Smooth muscle cell (in vitro differentiated cells): ENCODE results near the gene DRC1. TPM values are rescaled to one million over a fixed set of nuclear protein-coding genes. Genes with fewer than 3 reads are reported as not detected.

Experiments used
- DNase-seq: peaks from one replicate; lab custom pipeline; 2025; ENCODE audit not compliant: unreplicated experiment; lab: John Stamatoyannopoulos, UW
- H2AFZ ChIP-seq: fragments of 200-600 bp; sonication (generic); 2 replicates; pipeline ENCODE4 v1.6.0; 2016; ENCODE audit warnings: antibody characterized with exemption, low read depth, mild to moderate bottlenecking
- H3F3A ChIP-seq: fragments of 200-600 bp; sonication (generic); 2 replicates; pipeline ENCODE4 v1.6.0; 2017; ENCODE audit warnings: antibody characterized with exemption, low read depth
- H3K27ac ChIP-seq: fragments of 200-600 bp; sonication (generic); 2 replicates; pipeline ENCODE4 v1.5.1; 2016; ENCODE audit warnings: low read depth, mild to moderate bottlenecking
- H3K27me3 ChIP-seq: fragments of 200-600 bp; sonication (generic); 2 replicates; pipeline ENCODE4 v1.6.1; 2016; ENCODE audit warnings: low read depth, mild to moderate bottlenecking
- H3K36me3 ChIP-seq: fragments of 200-600 bp; sonication (generic); 2 replicates; pipeline ENCODE4 v1.5.1; 2016; ENCODE audit warnings: low read depth
- H3K4me1 ChIP-seq: fragments of 200-600 bp; sonication (generic); 2 replicates; pipeline ENCODE4 v1.5.1; 2016; ENCODE audit warnings: low read depth
- H3K4me2 ChIP-seq: fragments of 200-600 bp; sonication (generic); 2 replicates; pipeline ENCODE4 v1.6.0; 2016; ENCODE audit warnings: mild to moderate bottlenecking
- H3K4me3 ChIP-seq: fragments of 200-600 bp; sonication (generic); 2 replicates; pipeline ENCODE4 v1.5.1; 2016; ENCODE audit warnings: mild to moderate bottlenecking
- H3K79me2 ChIP-seq: fragments of 200-600 bp; sonication (generic); 2 replicates; pipeline ENCODE4 v1.6.0; 2016; ENCODE audit warnings: low read depth, mild to moderate bottlenecking
- H3K9ac ChIP-seq: fragments of 200-600 bp; sonication (generic); 2 replicates; pipeline ENCODE4 v1.6.0; 2016; ENCODE audit warnings: low read depth
- H3K9me3 ChIP-seq: fragments of 200-600 bp; sonication (generic); replicated peaks from 2 replicates; pipeline ENCODE4 v1.5.1; 2016; ENCODE audit warnings: low read depth
- H4K20me1 ChIP-seq: fragments of 200-600 bp; sonication (generic); 2 replicates; pipeline ENCODE4 v1.6.0; 2016; ENCODE audit warnings: low read depth
- WGBS: methylation state at CpG from one replicate; pipeline ENCODE4 v1.1.7; 2016; ENCODE audit warnings: low lambda C conversion rate; 5-methylcytosine and 5-hydroxymethylcytosine counted together
- polyA plus RNA-seq: library from polyadenylated mRNA; unstranded; fragments of >200 nt; fragmentation: Nextera tagmentation; extraction: Ambion mirVana; gene quantifications from 2 replicates; pipeline ENCODE4 v1.2.1, GENCODE V29; 2016
- total RNA-seq: library from RNA; depleted of rRNA; stranded (reverse); fragments of >200 nt; gene quantifications from 2 replicates; pipeline ENCODE4 v1.2.3, GENCODE V29; 2014
- TF ChIP-seq, protein P1 (sequence below): fragments of 200-600 bp; sonication (generic); IDR thresholded peaks from 2 replicates; pipeline ENCODE4 v1.5.1; 2017; ENCODE audit warnings: borderline replicate concordance, mild to moderate bottlenecking, antibody characterized with exemption; ENCODE audit not compliant: insufficient read depth, poor library complexity, severe bottlenecking

Gene DRC1
- total and polyA plus RNA-seq, 2 experiments from 2014 or later: 0.14 TPM; not detected in 1

DNA sequence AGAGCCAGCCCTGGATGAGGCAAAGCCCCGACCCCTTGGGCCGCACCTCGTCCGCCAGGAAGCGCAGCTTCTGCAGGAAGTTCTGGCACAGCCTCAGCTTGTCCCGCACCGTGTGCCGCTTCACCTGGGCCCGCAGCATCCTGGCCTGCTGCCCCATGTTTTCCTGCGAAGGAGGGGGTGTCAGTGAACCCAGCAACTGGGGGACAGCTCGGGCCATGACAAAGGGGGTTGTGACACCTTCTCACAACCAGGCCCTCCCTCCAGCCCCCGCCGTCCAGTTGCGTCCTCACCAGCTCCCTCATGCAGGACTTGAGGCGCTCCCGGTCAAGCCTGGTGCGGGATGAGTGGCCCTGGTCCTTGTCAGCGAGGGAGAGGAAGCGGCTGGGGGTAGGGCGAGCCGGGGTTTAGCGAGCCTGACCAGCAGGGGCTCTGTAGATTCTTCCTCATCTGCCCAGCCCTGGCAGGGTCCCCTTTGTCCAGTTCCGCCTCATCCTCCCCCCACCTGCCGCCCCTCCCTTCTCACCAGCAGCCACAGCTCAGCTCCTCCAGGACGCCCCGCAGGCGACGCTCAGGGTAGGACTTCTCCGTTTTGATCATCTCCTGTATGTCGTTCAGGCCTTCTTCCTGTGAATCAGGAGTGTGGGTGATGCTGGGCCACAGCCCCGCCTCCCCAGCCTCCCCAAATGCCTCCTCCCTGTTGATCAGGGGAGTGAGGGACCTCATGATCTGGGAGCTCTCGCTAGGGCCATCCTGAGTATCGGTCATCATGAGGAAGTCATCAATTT lies 75.6 kb downstream of the DRC1 start:
- TF ChIP-seq, protein P1, sequence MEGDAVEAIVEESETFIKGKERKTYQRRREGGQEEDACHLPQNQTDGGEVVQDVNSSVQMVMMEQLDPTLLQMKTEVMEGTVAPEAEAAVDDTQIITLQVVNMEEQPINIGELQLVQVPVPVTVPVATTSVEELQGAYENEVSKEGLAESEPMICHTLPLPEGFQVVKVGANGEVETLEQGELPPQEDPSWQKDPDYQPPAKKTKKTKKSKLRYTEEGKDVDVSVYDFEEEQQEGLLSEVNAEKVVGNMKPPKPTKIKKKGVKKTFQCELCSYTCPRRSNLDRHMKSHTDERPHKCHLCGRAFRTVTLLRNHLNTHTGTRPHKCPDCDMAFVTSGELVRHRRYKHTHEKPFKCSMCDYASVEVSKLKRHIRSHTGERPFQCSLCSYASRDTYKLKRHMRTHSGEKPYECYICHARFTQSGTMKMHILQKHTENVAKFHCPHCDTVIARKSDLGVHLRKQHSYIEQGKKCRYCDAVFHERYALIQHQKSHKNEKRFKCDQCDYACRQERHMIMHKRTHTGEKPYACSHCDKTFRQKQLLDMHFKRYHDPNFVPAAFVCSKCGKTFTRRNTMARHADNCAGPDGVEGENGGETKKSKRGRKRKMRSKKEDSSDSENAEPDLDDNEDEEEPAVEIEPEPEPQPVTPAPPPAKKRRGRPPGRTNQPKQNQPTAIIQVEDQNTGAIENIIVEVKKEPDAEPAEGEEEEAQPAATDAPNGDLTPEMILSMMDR: no peak
- no peaks in the 10 kb centered on the region for H4K20me1 ChIP-seq
- no peak overlapping the region for H3K4me2 ChIP-seq
- DNase-seq: no peak
- WGBS: 85% methylated on average over 27 of the region's 33 CpGs
- no peak overlapping the region for H3K27ac ChIP-seq
- no peaks in the 10 kb centered on the region for H3K27me3 ChIP-seq
- H3F3A ChIP-seq: no peaks in the 10 kb centered on the region
- no peak overlapping the region for H2AFZ ChIP-seq
- peaks cover 8% of the 10 kb centered on the region for H3K4me1 ChIP-seq
- no peak overlapping the region for H3K9ac ChIP-seq
- no peak overlapping the region for H3K4me3 ChIP-seq
- H3K9me3 ChIP-seq: no peaks in the 10 kb centered on the region
- no peaks in the 10 kb centered on the region for H3K36me3 ChIP-seq
- H3K79me2 ChIP-seq: no peaks in the 10 kb centered on the region

DNA sequence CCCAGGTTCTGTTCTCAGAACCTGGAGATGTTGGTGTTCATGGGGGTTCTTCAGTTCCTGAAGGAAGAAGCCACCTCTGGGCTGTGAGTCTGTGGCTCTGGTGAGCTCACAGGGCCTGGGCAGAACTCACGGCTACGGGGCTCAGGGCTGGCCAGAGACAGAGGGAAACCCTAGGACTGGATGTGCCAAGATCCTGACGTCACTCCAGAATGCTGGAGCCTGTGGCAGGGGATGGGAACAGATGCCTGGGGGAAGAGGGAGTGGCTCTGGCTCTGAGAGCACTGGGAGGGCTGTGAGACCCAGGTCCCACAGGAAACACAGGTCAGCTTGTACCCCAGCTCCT lies 76.2 kb downstream of the DRC1 start, which contains the start of gene OTOF:
Gene OTOF (minus strand): TSS at position 214 of the 343 bp plus-strand sequence.
- Histone ChIP-seq H3F3A (no peaks in the 10 kb centered on the region), H3K36me3 (no peaks in the 10 kb centered on the region), H3K27ac (no peak within 1 kb of the TSS), H3K27me3 (no peaks in the 10 kb centered on the region), H3K9me3 (no peaks in the 10 kb centered on the region), H3K9ac (no peak within 1 kb of the TSS), H3K4me2 (no peak within 1 kb of the TSS), H4K20me1 (no peaks in the 10 kb centered on the region), H2AFZ (no peak within 1 kb of the TSS), H3K4me1 (peaks cover 8% of the 10 kb centered on the region), H3K4me3 (no peak within 1 kb of the TSS), H3K79me2 (no peaks in the 10 kb centered on the region)
- TF ChIP-seq, protein P1: no peak
- WGBS: 39% methylated on average over 3 of the region's 3 CpGs
- no peak for DNase-seq

DNA sequence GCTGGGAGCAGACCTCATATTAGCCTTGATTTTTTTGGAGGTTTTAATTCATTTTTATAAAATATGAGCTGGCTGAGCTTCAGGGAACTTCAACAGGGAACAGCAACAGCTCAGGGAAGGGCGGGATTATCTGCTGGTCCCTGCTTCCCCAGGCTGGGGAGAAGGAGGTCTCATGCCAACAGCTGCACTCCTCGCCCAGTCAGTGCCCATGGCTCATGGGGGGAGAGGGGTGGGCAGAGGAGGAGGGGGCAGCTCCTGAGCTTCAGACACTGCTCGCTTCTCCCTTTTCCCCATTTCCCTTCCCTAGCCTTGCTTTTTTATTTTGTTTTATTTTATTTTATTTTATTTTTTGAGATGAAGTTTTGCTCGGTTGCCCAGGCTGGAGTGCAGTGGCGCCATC lies 76.6 kb downstream of the DRC1 start:
- no peak for DNase-seq
- no peak overlapping the region for H3K27ac ChIP-seq
- no peak overlapping the region for H2AFZ ChIP-seq
- H3K27me3 ChIP-seq: no peaks in the 10 kb centered on the region
- H3K79me2 ChIP-seq: no peaks in the 10 kb centered on the region
- H4K20me1 ChIP-seq: no peaks in the 10 kb centered on the region
- H3K9me3 ChIP-seq: no peaks in the 10 kb centered on the region
- no peaks in the 10 kb centered on the region for H3F3A ChIP-seq
- H3K36me3 ChIP-seq: no peaks in the 10 kb centered on the region
- no peak overlapping the region for H3K4me2 ChIP-seq
- 95% methylated on average over 5 of the region's 5 CpGs for WGBS
- no peak overlapping the region for H3K4me3 ChIP-seq
- no peak overlapping the region for H3K9ac ChIP-seq
- peaks cover 8% of the 10 kb centered on the region for H3K4me1 ChIP-seq
- TF ChIP-seq, protein P1: no peak
